Body of pancreas (tissue), 4 donors: ENCODE data around the gene IVL.

Source experiments
- POLR2A ChIP-seq, 3 donors: fragments of 450-650 bp; IDR thresholded peaks; one replicate each; pipeline ENCODE4 v1.6.1; 2016; ENCODE audit warnings: antibody characterized with exemption in 3 of 3, mild to moderate bottlenecking in 2 of 3
- TF ChIP-seq, protein P1 (sequence below), 7 experiments: fragments of 450-650 bp in 4 of 7; fragments of 200-600 bp in 3 of 7; sonication (generic) in 3 of 7; IDR thresholded peaks; one replicate each; pipeline ENCODE4 v1.5.1; 2016 to 2019; ENCODE audit warnings: antibody characterized with exemption in 7 of 7

- TF ChIP-seq, protein P1, sequence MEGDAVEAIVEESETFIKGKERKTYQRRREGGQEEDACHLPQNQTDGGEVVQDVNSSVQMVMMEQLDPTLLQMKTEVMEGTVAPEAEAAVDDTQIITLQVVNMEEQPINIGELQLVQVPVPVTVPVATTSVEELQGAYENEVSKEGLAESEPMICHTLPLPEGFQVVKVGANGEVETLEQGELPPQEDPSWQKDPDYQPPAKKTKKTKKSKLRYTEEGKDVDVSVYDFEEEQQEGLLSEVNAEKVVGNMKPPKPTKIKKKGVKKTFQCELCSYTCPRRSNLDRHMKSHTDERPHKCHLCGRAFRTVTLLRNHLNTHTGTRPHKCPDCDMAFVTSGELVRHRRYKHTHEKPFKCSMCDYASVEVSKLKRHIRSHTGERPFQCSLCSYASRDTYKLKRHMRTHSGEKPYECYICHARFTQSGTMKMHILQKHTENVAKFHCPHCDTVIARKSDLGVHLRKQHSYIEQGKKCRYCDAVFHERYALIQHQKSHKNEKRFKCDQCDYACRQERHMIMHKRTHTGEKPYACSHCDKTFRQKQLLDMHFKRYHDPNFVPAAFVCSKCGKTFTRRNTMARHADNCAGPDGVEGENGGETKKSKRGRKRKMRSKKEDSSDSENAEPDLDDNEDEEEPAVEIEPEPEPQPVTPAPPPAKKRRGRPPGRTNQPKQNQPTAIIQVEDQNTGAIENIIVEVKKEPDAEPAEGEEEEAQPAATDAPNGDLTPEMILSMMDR (IDR thresholded peaks at IDR 0.05): no peak
- no peak for TF ChIP-seq POLR2A (IDR thresholded peaks at IDR 0.05)
Measured at GRCh38 chr1:152953761-152954160, 45.4 kb downstream of the IVL start.
